ENCODE data around the gene PCDHGA7.

DNA sequence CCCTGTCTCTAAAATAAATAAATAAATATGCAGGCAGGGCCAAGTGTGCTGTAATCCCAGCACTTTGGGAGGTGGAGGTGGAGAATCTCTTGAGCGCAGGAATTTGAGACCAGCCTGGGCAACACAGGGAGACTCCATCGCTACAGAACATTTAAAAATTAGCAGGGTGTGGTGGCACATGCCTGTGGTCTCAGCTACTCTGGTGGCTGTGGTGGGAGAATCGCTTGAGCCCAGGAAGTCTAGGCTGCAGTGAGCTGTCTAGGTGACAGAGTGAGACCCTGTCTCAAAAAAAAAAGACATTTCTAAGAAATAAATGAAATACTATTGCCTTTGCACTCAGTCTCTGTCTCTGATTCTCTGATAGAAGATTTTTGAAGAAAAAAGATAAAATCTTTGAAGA is 29.0 kb downstream of the PCDHGA7 start:
- TF ChIP-seq CTCF (IDR thresholded peaks at IDR 0.05) = no peak
- TF ChIP-seq POLR2A (IDR thresholded peaks at IDR 0.05) = no peak

All from thyroid gland (tissue), 4 donors.